HepG2 (cell line): ENCODE results near the gene GLO1. TPM values are rescaled to one million over a fixed set of nuclear protein-coding genes. Genes with fewer than 3 reads are reported as not detected.

Experiments
- CENPX ChIP-seq: sonication (generic); formaldehyde crosslinking; IDR thresholded peaks from 2 replicates; pipeline ENCODE4 v1.9.0; 2021; ENCODE audit warnings: mild to moderate bottlenecking, missing genetic modification reagents, moderate library complexity
- CHCHD3 ChIP-seq: sonication (generic); formaldehyde crosslinking; IDR thresholded peaks from 2 replicates; pipeline ENCODE4 v1.8.0; 2022; ENCODE audit warnings: mild to moderate bottlenecking, missing genetic modification reagents, moderate library complexity
- EP300 ChIP-seq, 3 experiments: sonication (generic) in 1 of 3; formaldehyde crosslinking in 1 of 3; IDR thresholded peaks; 2 replicates each; pipeline versions ENCODE4 v1.5.1 to v1.6.1; 2011 to 2020; ENCODE audit warnings: low read depth in 2 of 3, low read length in 2 of 3, borderline replicate concordance in 1 of 3, improper control_type of control experiment in 1 of 3, mild to moderate bottlenecking in 1 of 3, missing genetic modification reagents in 1 of 3, moderate library complexity in 1 of 3
- GFI1 ChIP-seq: sonication (generic); formaldehyde crosslinking; IDR thresholded peaks from 2 replicates; pipeline ENCODE4 v1.5.0; 2020; ENCODE audit warnings: missing genetic modification reagents, mild to moderate bottlenecking, borderline replicate concordance
- HMGA1 ChIP-seq: sonication (generic); formaldehyde crosslinking; conservative IDR thresholded peaks from 2 replicates; pipeline ENCODE4 v1.4.0; 2020; ENCODE audit warnings: missing genetic modification reagents
- SNAPC2 ChIP-seq: sonication (generic); formaldehyde crosslinking; IDR thresholded peaks from 2 replicates; pipeline ENCODE4 v1.8.1; 2022; ENCODE audit warnings: mild to moderate bottlenecking, missing genetic modification reagents
- SOX6 ChIP-seq, 2 experiments: fragments of 450-650 bp in 1 of 2; sonication (generic) in 1 of 2; formaldehyde crosslinking in 1 of 2; IDR thresholded peaks; 2 replicates each; pipeline versions ENCODE4 v1.4.0 to v1.6.1; 2017 to 2020; ENCODE audit warnings: antibody characterized with exemption in 1 of 2, mild to moderate bottlenecking in 1 of 2, missing genetic modification reagents in 1 of 2
- TAF15 ChIP-seq: fragments of 200-400 bp; formaldehyde crosslinking; IDR thresholded peaks from one replicate; pipeline ENCODE4 v1.6.1; 2018; ENCODE audit warnings: mild to moderate bottlenecking, low read depth, low read length; ENCODE audit not compliant: poor library complexity, severe bottlenecking
- TMF1 ChIP-seq: sonication (generic); formaldehyde crosslinking; IDR thresholded peaks from 2 replicates; pipeline ENCODE4 v1.8.1; 2022; ENCODE audit warnings: low read depth, missing genetic modification reagents
- USF2 ChIP-seq, 2 experiments: sonication (generic) in 1 of 2; formaldehyde crosslinking in 1 of 2; IDR thresholded peaks; 2 replicates each; pipeline versions ENCODE4 v1.5.1 to v1.6.1; 2011 to 2020; ENCODE audit warnings: borderline replicate concordance in 1 of 2, low read depth in 1 of 2, low read length in 1 of 2, mild to moderate bottlenecking in 1 of 2, missing genetic modification reagents in 1 of 2, moderate library complexity in 1 of 2
- ZFP41 ChIP-seq: sonication (generic); formaldehyde crosslinking; IDR thresholded peaks from 2 replicates; pipeline ENCODE4 v1.4.0; 2020; ENCODE audit warnings: mild to moderate bottlenecking, missing genetic modification reagents, borderline replicate concordance
- ZHX2 ChIP-seq, 2 experiments: sonication (generic) in 1 of 2; formaldehyde crosslinking in 1 of 2; IDR thresholded peaks; 2 replicates each; pipeline versions ENCODE4 v1.6.1 to v1.9.0; 2014 to 2022; ENCODE audit warnings: antibody characterized with exemption in 1 of 2, borderline replicate concordance in 1 of 2, inconsistent platforms in 1 of 2, low read depth in 1 of 2, missing genetic modification reagents in 1 of 2
- ZNF710 ChIP-seq: sonication (generic); formaldehyde crosslinking; IDR thresholded peaks from 2 replicates; pipeline ENCODE4 v1.5.0; 2020; ENCODE audit warnings: mild to moderate bottlenecking, missing genetic modification reagents, borderline replicate concordance
- polyA plus RNA-seq, 8 experiments: library from polyadenylated mRNA; depleted of rRNA in 3 of 8; stranded (reverse) in 7 of 8; unstranded in 1 of 8; fragments of >200 nt; fragmentation: Illumina TruSeq in 4 of 8; extraction: Trizol in 4 of 8; gene quantifications; 2 replicates each; pipeline versions ENCODE4 v1.2.1 to v1.2.3, GENCODE V29; 2011 to 2016; ENCODE audit warnings: low read depth in 4 of 8, missing spikeins in 1 of 8, mixed read lengths in 1 of 8; ENCODE audit not compliant: insufficient read depth in 1 of 8
- total RNA-seq, 5 experiments: library from RNA; depleted of rRNA; stranded (reverse); fragments of >200 nt; fragmentation: Illumina TruSeq; extraction: Trizol; gene quantifications; 2 replicates each; pipeline ENCODE4 v1.2.3, GENCODE V29; 2016; ENCODE audit warnings: low read depth in 1 of 5

GLO1 gene
- total and polyA plus RNA-seq, 2 of the 13 experiments (the other 11 are each of a cell fraction or from before 2014, with no cell fraction given): 77.1 to 177 TPM

GRCh38 chr6:38702558-38703397 lies at the start of gene GLO1 (continued):
- peak; percentile 89 for TF ChIP-seq ZHX2 (IDR thresholded peaks at IDR 0.05; ENCODE audit: low read depth)
- TF ChIP-seq ZHX2 (CRISPR knock-in tag; IDR thresholded peaks at IDR 0.05; ENCODE audit: borderline replicate concordance): no peak; the same call in 1 of the 2 replicates
- TF ChIP-seq ZFP41 (CRISPR knock-in tag): no peak
- TF ChIP-seq TAF15: no peak
- TF ChIP-seq HMGA1 (CRISPR knock-in tag): no peak
- no peak for TF ChIP-seq CHCHD3 (CRISPR knock-in tag)
- TF ChIP-seq SOX6 (IDR thresholded peaks at IDR 0.05): no peak
- peak; percentile 67 for TF ChIP-seq SOX6 (CRISPR knock-in tag; IDR thresholded peaks at IDR 0.05)
- TF ChIP-seq ZNF710 (CRISPR knock-in tag): peak; percentile 95; the same call in 1 of the 2 replicates
- TF ChIP-seq SNAPC2: 0 out of 2 replicates have a peak, but pooled peaks have one; percentile 42
- no peak for TF ChIP-seq EP300 (IDR thresholded peaks at IDR 0.05; ENCODE audit: low read depth in 2 of 2, low read length in 2 of 2)
- no peak for TF ChIP-seq EP300 (CRISPR knock-in tag; IDR thresholded peaks at IDR 0.05; ENCODE audit: borderline replicate concordance)
- TF ChIP-seq USF2 (IDR thresholded peaks at IDR 0.05; ENCODE audit: low read depth, low read length): no peak
- no peak for TF ChIP-seq USF2 (CRISPR knock-in tag; IDR thresholded peaks at IDR 0.05; ENCODE audit: borderline replicate concordance)
- no peak for TF ChIP-seq CENPX (CRISPR knock-in tag)
- peak; percentile 48; the same call in 1 of the 2 replicates for TF ChIP-seq TMF1 (CRISPR knock-in tag)
- TF ChIP-seq GFI1 (CRISPR knock-in tag): no peak
